HUES64 (cell line): ENCODE results near the gene COL11A2.

Source experiments
- H3K27ac ChIP-seq: 2 replicates; pipeline ENCODE4 v1.7.0; 2013; ENCODE audit warnings: low read depth, low read length, inconsistent platforms
- H3K27me3 ChIP-seq: 2 replicates; pipeline ENCODE4 v1.6.1; 2013; ENCODE audit warnings: mild to moderate bottlenecking, low read length; ENCODE audit not compliant: insufficient read depth
- H3K36me3 ChIP-seq: 2 replicates; pipeline ENCODE4 v1.6.1; 2013; ENCODE audit warnings: mild to moderate bottlenecking, low read length; ENCODE audit not compliant: insufficient read depth
- H3K4me1 ChIP-seq: 2 replicates; pipeline ENCODE4 v1.6.1; 2013; ENCODE audit warnings: mild to moderate bottlenecking, low read length, moderate library complexity; ENCODE audit not compliant: insufficient read depth
- H3K4me3 ChIP-seq: 2 replicates; pipeline ENCODE4 v1.5.1; 2013; ENCODE audit warnings: mild to moderate bottlenecking, low read length, moderate library complexity
- H3K9ac ChIP-seq: 2 replicates; pipeline ENCODE4 v1.6.1; 2013; ENCODE audit warnings: mild to moderate bottlenecking, low read depth, low read length
- H3K9me3 ChIP-seq: 2 replicates; pipeline ENCODE4 v1.6.1; 2013; ENCODE audit warnings: low read depth, low read length; ENCODE audit not compliant: insufficient read depth
- WGBS: fragments of 150-250, 120-280 bp; methylation state at CpG from one replicate; pipeline ENCODE4 v1.1.7; 2013; ENCODE audit warnings: missing lambda C conversion rate; 5-methylcytosine and 5-hydroxymethylcytosine counted together

Gene COL11A2

GRCh38 chr6:33168639-33169038, 23.6 kb downstream of the COL11A2 start:
- no peak overlapping the region for H3K27ac ChIP-seq
- WGBS = 69% methylated on average over 5 of the region's 5 CpGs
- H3K9ac ChIP-seq = no peak overlapping the region
- H3K27me3 ChIP-seq = no peaks in the 10 kb centered on the region
- no peaks in the 10 kb centered on the region for H3K36me3 ChIP-seq
- no peak overlapping the region for H3K4me3 ChIP-seq
- H3K4me1 ChIP-seq = no peaks in the 10 kb centered on the region
- H3K9me3 ChIP-seq = no peaks in the 10 kb centered on the region

- WGBS = 75% methylated on average over 6 of the region's 6 CpGs
- H3K4me3 ChIP-seq = no peak overlapping the region
- no peaks in the 10 kb centered on the region for H3K9me3 ChIP-seq
- no peak overlapping the region for H3K27ac ChIP-seq
- no peaks in the 10 kb centered on the region for H3K4me1 ChIP-seq
- no peaks in the 10 kb centered on the region; the same call in 1 of the 2 replicates for H3K27me3 ChIP-seq
- no peaks in the 10 kb centered on the region for H3K36me3 ChIP-seq
- no peak overlapping the region for H3K9ac ChIP-seq
Observed at GRCh38 chr6:33168284-33168601, 24.0 kb downstream of the COL11A2 start.

DNA sequence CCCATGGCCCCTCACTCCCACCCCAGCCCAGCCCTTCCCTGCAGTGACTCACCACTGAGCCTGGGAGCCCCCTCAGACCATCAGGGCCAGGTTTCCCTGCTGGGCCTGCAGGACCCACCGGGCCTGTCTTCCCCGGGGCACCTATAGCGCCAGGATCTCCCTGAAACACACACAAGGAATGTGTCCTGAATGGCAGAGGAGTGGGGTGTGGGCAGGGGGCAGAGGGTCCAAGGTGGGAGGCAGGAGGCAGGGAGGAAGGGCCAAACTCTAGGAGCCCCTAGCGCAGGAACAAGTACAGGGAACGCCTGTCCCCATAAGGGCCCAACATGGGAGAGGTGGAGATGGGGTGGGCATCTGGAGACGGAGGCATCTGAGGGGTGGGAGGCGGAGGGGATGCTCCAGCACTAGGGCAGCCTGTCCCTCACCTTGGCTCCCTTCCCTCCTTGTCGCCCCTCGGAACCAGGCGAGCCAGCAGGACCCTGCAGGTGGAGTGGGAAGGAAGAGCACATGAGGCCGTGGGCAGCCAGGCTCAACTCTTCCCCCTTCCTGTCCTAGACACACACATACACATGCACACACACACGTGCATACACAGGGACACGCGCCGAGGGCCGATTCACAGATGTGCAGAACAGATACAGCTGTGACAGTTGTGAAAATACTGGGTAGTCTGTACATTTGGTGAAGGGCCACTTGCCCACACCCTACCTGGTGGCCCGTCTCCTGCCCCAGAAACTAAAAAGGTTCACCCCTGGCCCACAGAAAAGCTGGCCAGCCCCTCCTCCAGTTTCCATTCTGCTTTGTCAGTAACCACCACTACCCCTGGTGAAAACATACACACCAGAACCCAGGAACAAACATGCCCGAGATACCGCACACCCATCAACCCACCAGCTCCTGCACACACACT, 24.6 kb downstream of the COL11A2 start:
- no peaks in the 10 kb centered on the region for H3K9me3 ChIP-seq
- H3K4me3 ChIP-seq = no peak overlapping the region
- no peaks in the 10 kb centered on the region for H3K4me1 ChIP-seq
- H3K27me3 ChIP-seq = peaks cover 2% of the 10 kb centered on the region
- 88% methylated on average over 17 of the region's 19 CpGs for WGBS
- H3K27ac ChIP-seq = no peak overlapping the region
- no peaks in the 10 kb centered on the region for H3K36me3 ChIP-seq
- no peak overlapping the region for H3K9ac ChIP-seq

GRCh38 chr6:33166811-33167210, 25.5 kb downstream of the COL11A2 start:
- H3K9me3 ChIP-seq = no peaks in the 10 kb centered on the region
- H3K9ac ChIP-seq = no peak overlapping the region
- H3K4me3 ChIP-seq = no peak overlapping the region
- peaks cover 10% of the 10 kb centered on the region for H3K27me3 ChIP-seq
- no peaks in the 10 kb centered on the region; the same call in 1 of the 2 replicates for H3K4me1 ChIP-seq
- 83% methylated on average over 6 of the region's 7 CpGs for WGBS
- no peaks in the 10 kb centered on the region for H3K36me3 ChIP-seq
- no peak overlapping the region for H3K27ac ChIP-seq

DNA sequence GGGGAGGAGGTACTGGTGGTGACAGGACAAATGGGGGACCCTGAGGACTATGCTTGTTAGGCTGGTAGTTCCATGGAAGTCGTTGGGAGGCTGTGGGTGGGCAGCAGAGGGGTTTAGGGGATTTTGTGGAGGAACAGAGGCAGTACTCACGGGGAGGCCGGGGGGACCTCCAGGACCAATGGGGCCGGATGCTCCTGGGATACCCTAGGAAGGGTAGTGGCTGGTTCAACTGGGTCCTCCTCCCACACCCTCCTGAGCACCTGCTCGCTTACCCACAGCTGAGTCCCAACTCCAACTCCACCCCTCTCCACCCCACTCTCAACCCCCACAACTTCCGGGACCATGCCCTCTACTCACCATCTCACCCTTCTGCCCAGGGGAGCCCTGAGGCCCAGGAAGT, 25.9 kb downstream of the COL11A2 start:
- Histone ChIP-seq H3K4me3 (no peak overlapping the region), H3K27ac (no peak overlapping the region), H3K4me1 (peaks cover under 1% of the 10 kb centered on the region), H3K9ac (no peak overlapping the region), H3K9me3 (no peaks in the 10 kb centered on the region), H3K36me3 (no peaks in the 10 kb centered on the region), H3K27me3 (peaks cover 13% of the 10 kb centered on the region)
- 86% methylated on average over 6 of the region's 6 CpGs for WGBS

GRCh38 chr6:33165581-33166258, 26.5 kb downstream of the COL11A2 start:
- Histone ChIP-seq H3K27ac (no peak overlapping the region), H3K4me1 (peaks cover 6% of the 10 kb centered on the region), H3K9me3 (no peaks in the 10 kb centered on the region), H3K36me3 (no peaks in the 10 kb centered on the region), H3K9ac (no peak overlapping the region), H3K4me3 (no peak overlapping the region), H3K27me3 (peaks cover 19% of the 10 kb centered on the region)
- WGBS = 90% methylated on average over 17 of the region's 17 CpGs

DNA sequence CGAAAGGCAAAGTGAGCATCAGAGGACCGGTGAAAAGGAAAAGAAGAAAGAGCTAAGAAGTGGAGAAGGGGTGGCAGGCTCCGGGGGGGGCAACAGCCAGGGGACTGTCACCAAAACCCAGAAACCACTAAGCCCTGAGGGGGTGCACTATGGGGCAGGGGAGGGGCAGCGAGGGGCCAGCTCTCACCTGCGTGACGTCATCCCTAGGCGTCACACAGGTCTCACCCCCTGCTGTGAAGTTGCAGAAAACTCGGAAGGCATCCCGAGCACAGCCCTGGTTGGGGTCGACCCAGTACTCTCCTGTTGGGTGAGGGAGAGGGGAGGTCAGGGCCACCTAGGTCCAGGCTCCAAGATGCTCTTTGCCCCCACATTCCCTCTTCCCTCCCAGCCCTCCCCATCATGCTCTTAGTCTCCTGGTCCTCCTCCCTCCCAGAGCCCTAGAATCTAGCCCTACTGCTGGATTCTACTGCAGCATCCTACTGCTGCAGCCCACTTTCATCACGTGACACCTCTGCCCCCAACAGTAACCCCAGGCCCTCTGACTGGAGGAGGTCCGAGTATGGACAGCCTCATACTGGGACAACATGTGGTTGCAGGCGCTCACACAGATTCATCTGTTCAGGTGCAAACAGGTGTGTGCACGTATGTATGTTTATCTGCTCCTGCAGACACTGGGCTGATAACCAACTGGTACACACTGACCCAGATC, 27.4 kb downstream of the COL11A2 start:
- Histone ChIP-seq H3K4me1 (peaks cover 6% of the 10 kb centered on the region), H3K27me3 (peaks cover 19% of the 10 kb centered on the region), H3K36me3 (no peaks in the 10 kb centered on the region), H3K9me3 (no peaks in the 10 kb centered on the region), H3K9ac (no peak overlapping the region), H3K4me3 (no peak overlapping the region), H3K27ac (no peak overlapping the region)
- 64% methylated on average over 14 of the region's 14 CpGs for WGBS

- WGBS = 71% methylated on average over 10 of the region's 10 CpGs
- no peak overlapping the region for H3K27ac ChIP-seq
Observed at GRCh38 chr6:33164176-33164575, 28.1 kb downstream of the COL11A2 start.

DNA sequence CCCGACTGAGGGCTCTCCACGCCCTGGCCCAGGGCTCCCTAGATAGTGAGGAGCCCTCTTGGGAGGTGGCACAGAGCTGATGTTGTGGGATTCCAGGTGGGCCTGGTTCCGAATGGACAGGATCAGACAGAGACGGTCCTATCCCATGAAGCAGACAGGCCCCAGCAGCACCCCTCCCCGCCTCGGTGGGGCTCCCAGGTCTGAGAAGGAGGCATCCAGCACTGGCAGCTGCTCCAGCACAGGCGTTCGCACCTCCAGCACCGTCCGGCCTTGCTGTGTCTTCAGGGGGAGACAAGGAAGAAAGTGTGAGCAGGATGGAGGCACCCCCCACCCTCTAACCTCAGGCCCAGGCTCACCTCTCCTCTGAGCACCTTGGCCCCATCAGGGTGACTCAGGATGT, 28.7 kb downstream of the COL11A2 start:
- H3K4me1 ChIP-seq = peaks cover 6% of the 10 kb centered on the region
- no peaks in the 10 kb centered on the region for H3K36me3 ChIP-seq
- no peak overlapping the region for H3K4me3 ChIP-seq
- 92% methylated on average over 10 of the region's 10 CpGs for WGBS
- no peaks in the 10 kb centered on the region for H3K9me3 ChIP-seq
- H3K27me3 ChIP-seq = peaks cover 21% of the 10 kb centered on the region
- no peak overlapping the region for H3K9ac ChIP-seq
- no peak overlapping the region for H3K27ac ChIP-seq

More at GRCh38 chr6:33164176-33164575, 28.1 kb downstream of the COL11A2 start:
- no peaks in the 10 kb centered on the region for H3K36me3 ChIP-seq
- no peak overlapping the region for H3K4me3 ChIP-seq
- peaks cover 6% of the 10 kb centered on the region for H3K4me1 ChIP-seq
- peaks cover 21% of the 10 kb centered on the region for H3K27me3 ChIP-seq
- no peak overlapping the region for H3K9ac ChIP-seq
- no peaks in the 10 kb centered on the region for H3K9me3 ChIP-seq

DNA sequence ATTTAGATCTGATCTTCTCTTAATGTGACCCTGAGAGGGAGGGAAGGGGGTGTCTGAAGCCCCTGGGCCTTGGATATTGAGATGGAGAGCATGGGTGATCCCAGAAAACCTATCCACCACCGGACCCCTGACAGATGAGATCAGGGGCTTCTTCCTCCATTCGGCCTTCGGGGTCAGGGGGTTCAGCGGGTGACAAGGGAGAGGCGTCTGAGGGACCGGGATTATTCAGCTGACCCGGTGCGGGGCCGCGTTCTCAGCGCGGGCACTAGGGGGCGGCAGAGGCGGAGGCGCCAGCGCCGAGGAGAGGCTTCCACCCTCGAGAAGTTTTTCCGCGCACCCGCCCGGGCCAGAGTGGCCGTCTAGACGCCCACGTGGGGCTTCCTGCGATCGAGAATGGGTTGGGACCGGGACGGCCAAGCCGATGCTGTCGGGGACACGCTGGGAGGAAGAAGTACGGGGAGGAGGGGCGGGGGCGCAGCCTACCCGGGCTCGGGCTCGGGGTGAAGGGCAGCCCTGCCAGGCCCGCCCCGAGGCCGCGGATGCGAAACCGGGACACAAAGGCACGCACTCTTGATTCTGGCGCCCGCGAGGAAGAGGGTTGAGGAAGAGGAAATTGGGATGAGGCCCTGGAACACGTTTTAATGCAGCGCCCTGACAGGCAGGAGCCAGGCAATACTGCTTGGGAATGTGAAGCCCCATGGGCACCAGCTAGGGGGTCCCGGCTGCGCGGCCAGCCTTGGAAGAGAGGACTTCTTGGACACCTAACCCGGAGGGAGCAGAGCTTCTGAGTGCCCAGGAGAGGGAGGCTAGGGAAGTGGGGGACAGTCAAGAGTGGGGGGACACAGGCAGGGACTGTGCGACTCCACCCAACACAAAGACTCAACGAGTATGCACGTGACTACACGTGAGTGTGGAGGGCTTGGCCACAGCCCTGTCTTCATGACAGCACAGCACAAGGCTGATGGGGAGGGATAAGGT, 30.6 kb downstream of the COL11A2 start:
- Histone ChIP-seq H3K9me3 (no peaks in the 10 kb centered on the region), H3K36me3 (no peaks in the 10 kb centered on the region), H3K27me3 (peaks cover 21% of the 10 kb centered on the region), H3K4me3 (peak overlapping the region; percentile 65), H3K9ac (peak overlapping the region; percentile 83), H3K4me1 (peaks cover 6% of the 10 kb centered on the region), H3K27ac (no peak overlapping the region)
- 12% methylated on average over 58 of the region's 58 CpGs for WGBS
